Measurements from ENCODE around the gene UTRN. TPM values are rescaled to one million over a fixed set of nuclear protein-coding genes. Genes with fewer than 3 reads are reported as not detected.

UTRN gene
- total RNA-seq, 1 donor from 2014 or later, result 146 TPM

DNA sequence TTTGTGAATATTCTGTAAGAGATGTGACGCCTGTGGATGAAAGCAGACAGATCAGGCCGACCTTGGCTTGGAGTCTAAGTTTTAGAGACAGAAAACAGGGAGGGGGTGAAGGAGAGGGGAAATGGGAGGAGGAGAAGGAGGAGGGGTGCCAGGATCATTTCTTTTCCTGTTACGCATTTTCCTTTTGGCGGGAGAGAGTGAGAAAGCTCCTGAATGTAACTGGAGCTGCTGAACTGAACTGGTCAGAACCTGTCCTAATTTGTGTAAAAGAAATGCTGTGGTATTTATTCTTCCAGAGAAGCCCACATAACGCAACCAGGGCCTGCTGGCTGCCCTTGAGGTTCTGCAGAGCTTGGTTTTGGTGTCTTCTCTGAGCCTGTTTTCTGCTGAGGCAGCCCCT, 41.9 kb downstream of the UTRN start:
- Mint-ChIP-seq H3K27me3 (ENCODE audit: low read depth) (no peaks in the 10 kb centered on the region), H3K36me3 (no peaks in the 10 kb centered on the region), H3K4me3 (no peak overlapping the region), H3K4me1 (peaks cover 69% of the 10 kb centered on the region), H3K27ac (peak overlapping the region; percentile 57), H3K9me3 (no peaks in the 10 kb centered on the region)
- DNase-seq (ENCODE audit: low spot score in 2 of 2, unreplicated experiment in 2 of 2), result no peak
- TF ChIP-seq, protein P1, sequence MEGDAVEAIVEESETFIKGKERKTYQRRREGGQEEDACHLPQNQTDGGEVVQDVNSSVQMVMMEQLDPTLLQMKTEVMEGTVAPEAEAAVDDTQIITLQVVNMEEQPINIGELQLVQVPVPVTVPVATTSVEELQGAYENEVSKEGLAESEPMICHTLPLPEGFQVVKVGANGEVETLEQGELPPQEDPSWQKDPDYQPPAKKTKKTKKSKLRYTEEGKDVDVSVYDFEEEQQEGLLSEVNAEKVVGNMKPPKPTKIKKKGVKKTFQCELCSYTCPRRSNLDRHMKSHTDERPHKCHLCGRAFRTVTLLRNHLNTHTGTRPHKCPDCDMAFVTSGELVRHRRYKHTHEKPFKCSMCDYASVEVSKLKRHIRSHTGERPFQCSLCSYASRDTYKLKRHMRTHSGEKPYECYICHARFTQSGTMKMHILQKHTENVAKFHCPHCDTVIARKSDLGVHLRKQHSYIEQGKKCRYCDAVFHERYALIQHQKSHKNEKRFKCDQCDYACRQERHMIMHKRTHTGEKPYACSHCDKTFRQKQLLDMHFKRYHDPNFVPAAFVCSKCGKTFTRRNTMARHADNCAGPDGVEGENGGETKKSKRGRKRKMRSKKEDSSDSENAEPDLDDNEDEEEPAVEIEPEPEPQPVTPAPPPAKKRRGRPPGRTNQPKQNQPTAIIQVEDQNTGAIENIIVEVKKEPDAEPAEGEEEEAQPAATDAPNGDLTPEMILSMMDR (IDR thresholded peaks at IDR 0.05; ENCODE audit: unreplicated experiment), result no peak

DNA sequence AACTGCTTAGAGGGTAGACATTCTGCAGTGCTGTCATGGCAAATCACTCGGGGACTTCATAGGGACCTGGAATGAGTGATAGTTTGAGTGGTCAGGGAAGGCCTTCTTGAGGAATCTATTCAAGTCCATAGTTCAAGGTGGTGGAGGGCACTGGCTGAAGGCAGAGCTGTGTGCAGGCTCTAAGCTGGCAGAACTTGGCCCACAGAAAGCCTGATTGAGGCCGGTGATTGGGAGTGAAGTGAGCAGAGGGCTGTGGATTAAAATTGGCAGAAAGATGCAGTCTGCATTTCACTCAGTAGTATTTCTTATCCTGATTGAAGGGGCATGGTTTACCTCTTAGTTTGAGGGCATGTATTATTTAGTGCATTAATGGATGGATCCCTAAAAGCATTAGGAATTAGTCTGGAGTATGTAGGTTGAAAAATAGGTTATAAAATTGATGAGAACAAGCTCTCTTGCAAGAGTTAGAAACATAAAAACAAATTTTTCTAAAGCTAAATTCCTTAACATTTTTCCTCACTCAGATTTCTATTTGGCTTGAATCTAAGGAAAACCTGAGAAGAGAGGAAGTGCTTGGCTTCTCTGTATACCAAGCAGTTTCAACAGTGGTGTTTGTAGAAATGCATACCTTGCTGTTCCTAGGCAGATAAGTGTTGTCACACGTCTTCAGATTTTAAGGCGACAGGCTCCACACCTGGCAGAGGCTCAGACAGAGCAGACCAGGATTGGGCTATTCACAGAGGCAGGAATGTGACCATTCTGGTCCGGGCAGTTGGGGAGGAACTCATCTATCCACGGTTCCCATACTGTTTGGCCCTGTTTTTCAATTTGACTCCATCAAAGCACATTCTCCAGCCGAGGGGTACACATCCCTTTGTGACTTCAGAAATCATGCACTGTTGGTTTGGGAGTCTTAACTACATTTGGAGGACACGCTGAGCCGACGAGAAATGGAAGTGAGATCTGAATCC, 45.2 kb downstream of the UTRN start:
- peak overlapping the region; percentile 78 for H3K4me3 Mint-ChIP-seq
- no peaks in the 10 kb centered on the region for H3K36me3 Mint-ChIP-seq
- H3K27me3 Mint-ChIP-seq (ENCODE audit: low read depth), result no peaks in the 10 kb centered on the region
- H3K4me1 Mint-ChIP-seq, result peaks cover 62% of the 10 kb centered on the region
- TF ChIP-seq, protein P1 (IDR thresholded peaks at IDR 0.05; ENCODE audit: unreplicated experiment), result no peak
- peak overlapping the region; percentile 98 for H3K27ac Mint-ChIP-seq
- DNase-seq (ENCODE audit: low spot score in 2 of 2, unreplicated experiment in 2 of 2), result peak; percentile 60 to 81
- H3K9me3 Mint-ChIP-seq, result no peaks in the 10 kb centered on the region

DNA sequence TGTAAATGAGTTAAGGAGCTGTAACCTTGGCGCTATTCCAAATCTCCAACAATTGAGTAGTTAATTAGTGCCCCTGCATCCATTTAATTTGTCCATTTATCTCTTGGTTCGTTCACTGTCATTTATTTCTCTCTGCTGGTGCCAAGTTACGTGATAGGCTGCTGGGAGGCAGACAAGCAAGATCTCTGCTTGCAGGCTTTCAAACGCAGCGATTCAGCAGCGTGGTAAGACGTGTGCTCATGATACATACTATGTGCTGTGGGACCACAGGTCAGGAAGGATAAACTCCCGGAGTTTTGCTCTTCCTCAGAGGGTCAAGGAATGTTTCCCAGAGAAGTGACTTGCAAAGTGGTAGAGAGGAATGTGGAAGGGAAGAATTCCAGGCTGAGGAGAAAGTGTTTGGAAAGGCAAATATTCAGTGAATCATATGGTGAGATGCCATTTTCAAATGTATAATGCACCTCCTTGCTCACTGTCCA, 46.4 kb downstream of the UTRN start:
- H3K4me3 Mint-ChIP-seq, result peak overlapping the region; percentile 78
- TF ChIP-seq, protein P1 (IDR thresholded peaks at IDR 0.05; ENCODE audit: unreplicated experiment), result no peak
- no peaks in the 10 kb centered on the region for H3K9me3 Mint-ChIP-seq
- H3K4me1 Mint-ChIP-seq, result peaks cover 64% of the 10 kb centered on the region
- H3K27ac Mint-ChIP-seq, result peak overlapping the region; percentile 94
- DNase-seq (ENCODE audit: low spot score in 2 of 2, unreplicated experiment in 2 of 2), result no peak
- no peaks in the 10 kb centered on the region for H3K36me3 Mint-ChIP-seq
- H3K27me3 Mint-ChIP-seq (ENCODE audit: low read depth), result no peaks in the 10 kb centered on the region

DNA sequence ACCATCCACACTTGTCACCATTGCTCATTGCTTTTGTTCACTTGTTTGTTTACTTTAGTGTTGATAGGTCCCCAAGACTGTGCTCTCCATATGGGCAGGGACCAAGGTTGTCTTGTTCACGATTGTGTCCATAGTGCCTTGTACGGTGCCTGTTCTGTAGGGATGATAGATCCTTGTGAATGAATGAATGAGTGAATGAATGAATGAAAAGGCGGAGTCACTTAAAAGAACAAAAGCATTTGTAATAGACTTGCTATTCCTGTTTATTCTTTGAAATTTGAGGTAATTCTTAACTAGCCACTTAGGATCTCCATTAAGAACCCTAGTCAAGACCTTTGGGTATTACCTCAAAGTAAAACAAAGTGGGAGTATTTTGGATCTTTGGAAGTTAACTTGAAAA, 47.0 kb downstream of the UTRN start:
- H3K36me3 Mint-ChIP-seq, result no peaks in the 10 kb centered on the region
- no peaks in the 10 kb centered on the region for H3K27me3 Mint-ChIP-seq (ENCODE audit: low read depth)
- peaks cover 63% of the 10 kb centered on the region for H3K4me1 Mint-ChIP-seq
- no peaks in the 10 kb centered on the region for H3K9me3 Mint-ChIP-seq
- H3K4me3 Mint-ChIP-seq, result peak overlapping the region; percentile 78
- H3K27ac Mint-ChIP-seq, result peak overlapping the region; percentile 94
- TF ChIP-seq, protein P1 (IDR thresholded peaks at IDR 0.05; ENCODE audit: unreplicated experiment), result no peak
- DNase-seq (ENCODE audit: low spot score in 2 of 2, unreplicated experiment in 2 of 2), result no peak

DNA sequence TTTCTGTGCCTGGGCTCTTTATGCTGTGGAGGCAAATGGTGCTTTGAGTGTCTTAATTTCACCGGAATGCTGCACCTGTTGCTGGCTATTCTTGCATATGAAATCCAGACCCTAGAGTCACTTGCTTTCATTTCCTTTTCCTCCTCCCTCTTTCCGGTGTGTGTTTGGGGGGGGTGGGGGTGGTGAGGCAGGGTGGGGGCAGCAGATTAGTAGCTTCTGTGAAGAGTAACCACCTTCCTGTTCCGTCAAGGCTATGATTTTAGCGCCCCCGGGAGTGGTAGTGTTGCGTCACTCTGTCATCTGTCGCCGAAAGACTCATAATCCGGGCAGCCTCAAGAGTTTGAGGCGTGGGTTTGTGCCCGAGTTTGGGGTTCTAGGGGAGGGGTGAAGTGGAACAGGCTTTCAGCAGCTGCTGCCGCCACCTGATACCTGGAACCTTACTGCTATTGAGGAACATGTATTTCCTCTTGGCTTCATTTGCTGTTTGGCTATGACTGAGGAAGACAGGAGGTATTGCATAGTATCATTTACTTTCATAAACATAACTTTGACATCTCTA, 49.1 kb downstream of the UTRN start:
- no peak overlapping the region for H3K27ac Mint-ChIP-seq

More for the DNA sequence above, 49.1 kb downstream of the UTRN start:
- peaks cover 66% of the 10 kb centered on the region for H3K4me1 Mint-ChIP-seq
- no peaks in the 10 kb centered on the region for H3K27me3 Mint-ChIP-seq (ENCODE audit: low read depth)
- H3K4me3 Mint-ChIP-seq, result no peak overlapping the region
- H3K9me3 Mint-ChIP-seq, result no peaks in the 10 kb centered on the region
- TF ChIP-seq, protein P1 (IDR thresholded peaks at IDR 0.05; ENCODE audit: unreplicated experiment), result no peak
- H3K36me3 Mint-ChIP-seq, result no peaks in the 10 kb centered on the region
- DNase-seq (ENCODE audit: low spot score in 2 of 2, unreplicated experiment in 2 of 2), result no peak

Other genes with a start within 250 kb of the UTRN start
- gene SF3B5, start 189.8 kb upstream of the UTRN start, total RNA-seq, result 111 to 114 TPM (median 112 TPM) in 3 replicates
- 4.5 to 4.9 TPM (median 4.6 TPM) in 3 replicates for gene STX11, start 134.8 kb upstream of the UTRN start, total RNA-seq

Measured in mesothelial cell of epicardium (in vitro differentiated cells).